ENCODE measurements around the gene TXNDC2. TPM values are rescaled to one million over a fixed set of nuclear protein-coding genes. Genes with fewer than 3 reads are reported as not detected.

Gene TXNDC2
- total RNA-seq, 2 donors from 2014 or later, result 0.35 to 8.8 TPM

GRCh38 chr18:9884090-9884489 is 1.7 kb upstream of the TXNDC2 start:
- H3K36me3 ChIP-seq, result no peaks in the 10 kb centered on the region
- H3K27me3 ChIP-seq (replicated peaks; ENCODE audit: insufficient read depth), result no peaks in the 10 kb centered on the region
- TF ChIP-seq CTCF (IDR thresholded peaks at IDR 0.05), result no peak
- H3K4me3 ChIP-seq, result no peak overlapping the region
- ATAC-seq (ENCODE audit: insufficient number of reproducible peaks, low FRiP score, low read depth) (no peak), DNase-seq (ENCODE audit: low spot score) (no peak)
- H3K4me1 ChIP-seq (ENCODE audit: control insufficient read depth in 1 of 2, low read depth in 2 of 2), result peaks cover 0 to 2% of the 10 kb centered on the region in 2 donors
- H3K9me3 ChIP-seq, result no peaks in the 10 kb centered on the region
- no peak overlapping the region for H3K27ac ChIP-seq

DNA sequence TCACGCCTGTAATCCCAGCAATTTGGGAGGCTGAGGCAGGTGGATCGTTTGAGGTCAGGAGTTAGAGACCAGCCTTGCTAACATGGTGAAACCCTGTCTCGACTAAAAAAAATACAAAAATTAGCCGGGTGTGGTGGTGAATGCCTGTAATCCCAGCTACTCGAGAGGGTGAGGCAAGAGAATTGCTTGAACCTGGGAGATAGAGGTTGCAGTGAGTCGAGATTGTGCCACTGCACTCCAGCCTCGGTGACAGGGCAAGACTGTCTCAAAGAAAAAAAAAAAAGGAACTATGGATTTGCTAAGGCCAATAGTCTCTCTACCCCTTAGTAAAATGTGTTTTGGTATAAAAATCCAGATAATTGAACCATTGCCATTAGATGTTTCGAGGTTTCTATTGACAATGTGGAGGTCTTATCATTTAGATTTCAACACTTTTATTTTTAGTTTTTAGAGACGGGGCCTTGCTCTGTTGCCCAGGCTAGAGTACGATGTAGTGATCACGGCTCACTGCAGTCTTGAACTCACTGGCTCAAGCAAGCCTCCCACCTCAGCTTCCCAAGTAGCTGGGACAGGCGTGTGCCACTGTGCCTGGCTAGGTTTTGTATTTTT is 1.1 kb upstream of the TXNDC2 start:
- TF ChIP-seq CTCF (IDR thresholded peaks at IDR 0.05), result no peak
- Histone ChIP-seq H3K4me3 (no peak overlapping the region), H3K9me3 (no peaks in the 10 kb centered on the region), H3K36me3 (no peaks in the 10 kb centered on the region), H3K27me3 (replicated peaks; ENCODE audit: insufficient read depth) (no peaks in the 10 kb centered on the region), H3K27ac (no peak overlapping the region), H3K4me1 (ENCODE audit: control insufficient read depth in 1 of 2, low read depth in 2 of 2) (peaks cover 0 to 2% of the 10 kb centered on the region in 2 donors)
- ATAC-seq (ENCODE audit: insufficient number of reproducible peaks, low FRiP score, low read depth) (no peak), DNase-seq (ENCODE audit: low spot score) (no peak)

GRCh38 chr18:9886005-9886348 is 204 bp downstream of the TXNDC2 start:
- no peaks in the 10 kb centered on the region for H3K9me3 ChIP-seq
- H3K4me3 ChIP-seq, result no peak overlapping the region
- H3K27me3 ChIP-seq (replicated peaks; ENCODE audit: insufficient read depth), result no peaks in the 10 kb centered on the region
- no peak for TF ChIP-seq CTCF (IDR thresholded peaks at IDR 0.05)
- peaks cover 0 to 2% of the 10 kb centered on the region in 2 donors for H3K4me1 ChIP-seq (ENCODE audit: control insufficient read depth in 1 of 2, low read depth in 2 of 2)
- DNase-seq (ENCODE audit: low spot score), result no peak
- ATAC-seq (ENCODE audit: insufficient number of reproducible peaks, low FRiP score, low read depth), result no peak
- no peak overlapping the region for H3K27ac ChIP-seq
- H3K36me3 ChIP-seq, result no peaks in the 10 kb centered on the region

DNA sequence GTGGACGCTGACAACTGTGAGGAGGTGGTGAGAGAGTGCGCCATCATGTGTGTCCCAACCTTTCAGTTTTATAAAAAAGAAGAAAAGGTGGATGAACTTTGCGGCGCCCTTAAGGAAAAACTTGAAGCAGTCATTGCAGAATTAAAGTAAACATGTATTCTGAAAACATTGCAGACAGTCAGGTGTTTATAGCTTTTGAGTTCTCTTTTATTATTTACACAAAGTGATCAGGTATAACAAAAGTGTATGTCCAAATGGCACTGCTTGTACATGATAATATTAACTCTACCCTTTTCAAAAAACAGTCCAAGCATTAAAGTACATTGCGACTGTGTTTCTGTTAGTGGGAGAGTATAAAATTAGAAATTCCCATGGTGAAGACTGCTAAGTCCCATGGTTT is 2.2 kb downstream of the TXNDC2 start:
- no peak for ATAC-seq (ENCODE audit: insufficient number of reproducible peaks, low FRiP score, low read depth)

DNA sequence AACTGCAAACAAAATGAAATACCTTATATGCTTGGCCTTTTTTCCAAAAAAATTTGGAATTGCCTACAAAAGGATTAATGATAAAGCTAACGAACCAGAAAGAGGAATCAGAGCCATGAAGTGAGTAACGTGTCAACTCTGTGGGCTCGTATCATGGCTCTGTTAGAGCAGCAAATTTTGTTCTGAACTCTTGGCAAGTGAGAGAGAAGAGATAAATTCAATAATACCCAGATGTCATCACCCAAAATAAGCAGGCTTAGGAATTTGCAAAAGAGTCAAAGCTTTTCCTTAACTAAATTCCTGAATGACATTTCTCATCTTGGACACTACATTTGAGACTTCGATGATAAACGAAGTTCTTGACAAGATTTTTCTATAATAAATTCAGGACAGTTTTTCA is 4.4 kb downstream of the TXNDC2 start:
- DNase-seq (ENCODE audit: low spot score) (no peak), ATAC-seq (ENCODE audit: insufficient number of reproducible peaks, low FRiP score, low read depth) (no peak)
- Histone ChIP-seq H3K4me1 (ENCODE audit: control insufficient read depth in 1 of 2, low read depth in 2 of 2) (no peaks in the 10 kb centered on the region), H3K27me3 (replicated peaks; ENCODE audit: insufficient read depth) (no peaks in the 10 kb centered on the region), H3K36me3 (no peaks in the 10 kb centered on the region), H3K9me3 (no peaks in the 10 kb centered on the region), H3K27ac (no peak overlapping the region), H3K4me3 (no peak overlapping the region)
- no peak for TF ChIP-seq CTCF (IDR thresholded peaks at IDR 0.05)

More for the DNA sequence above, 2.2 kb downstream of the TXNDC2 start:
- Histone ChIP-seq H3K9me3 (no peaks in the 10 kb centered on the region), H3K27ac (no peak overlapping the region), H3K4me1 (ENCODE audit: control insufficient read depth in 1 of 2, low read depth in 2 of 2) (no peaks in the 10 kb centered on the region), H3K27me3 (replicated peaks; ENCODE audit: insufficient read depth) (no peaks in the 10 kb centered on the region), H3K4me3 (no peak overlapping the region), H3K36me3 (no peaks in the 10 kb centered on the region)
- no peak for TF ChIP-seq CTCF (IDR thresholded peaks at IDR 0.05)
- no peak for DNase-seq (ENCODE audit: low spot score)
